Measurements from ENCODE around the gene NBPF15. TPM values are rescaled to one million over a fixed set of nuclear protein-coding genes. Genes with fewer than 3 reads are reported as not detected.
"Not testable (repeated sequence)": the region's sequence is repeated elsewhere in the genome, so short reads cannot be mapped to it uniquely, and the experiment has no call there.

The NBPF15 gene, protein sequence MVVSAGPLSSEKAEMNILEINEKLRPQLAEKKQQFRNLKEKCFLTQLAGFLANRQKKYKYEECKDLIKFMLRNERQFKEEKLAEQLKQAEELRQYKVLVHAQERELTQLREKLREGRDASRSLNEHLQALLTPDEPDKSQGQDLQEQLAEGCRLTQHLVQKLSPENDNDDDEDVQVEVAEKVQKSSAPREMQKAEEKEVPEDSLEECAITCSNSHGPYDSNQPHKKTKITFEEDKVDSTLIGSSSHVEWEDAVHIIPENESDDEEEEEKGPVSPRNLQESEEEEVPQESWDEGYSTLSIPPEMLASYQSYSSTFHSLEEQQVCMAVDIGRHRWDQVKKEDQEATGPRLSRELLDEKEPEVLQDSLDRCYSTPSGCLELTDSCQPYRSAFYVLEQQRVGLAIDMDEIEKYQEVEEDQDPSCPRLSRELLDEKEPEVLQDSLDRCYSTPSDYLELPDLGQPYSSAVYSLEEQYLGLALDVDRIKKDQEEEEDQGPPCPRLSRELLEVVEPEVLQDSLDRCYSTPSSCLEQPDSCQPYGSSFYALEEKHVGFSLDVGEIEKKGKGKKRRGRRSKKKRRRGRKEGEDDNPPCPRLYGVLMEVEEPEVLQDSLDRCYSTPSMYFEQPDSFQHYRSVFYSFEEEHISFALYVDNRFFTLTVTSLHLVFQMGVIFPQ
- total RNA-seq, result 50.8 TPM

DNA sequence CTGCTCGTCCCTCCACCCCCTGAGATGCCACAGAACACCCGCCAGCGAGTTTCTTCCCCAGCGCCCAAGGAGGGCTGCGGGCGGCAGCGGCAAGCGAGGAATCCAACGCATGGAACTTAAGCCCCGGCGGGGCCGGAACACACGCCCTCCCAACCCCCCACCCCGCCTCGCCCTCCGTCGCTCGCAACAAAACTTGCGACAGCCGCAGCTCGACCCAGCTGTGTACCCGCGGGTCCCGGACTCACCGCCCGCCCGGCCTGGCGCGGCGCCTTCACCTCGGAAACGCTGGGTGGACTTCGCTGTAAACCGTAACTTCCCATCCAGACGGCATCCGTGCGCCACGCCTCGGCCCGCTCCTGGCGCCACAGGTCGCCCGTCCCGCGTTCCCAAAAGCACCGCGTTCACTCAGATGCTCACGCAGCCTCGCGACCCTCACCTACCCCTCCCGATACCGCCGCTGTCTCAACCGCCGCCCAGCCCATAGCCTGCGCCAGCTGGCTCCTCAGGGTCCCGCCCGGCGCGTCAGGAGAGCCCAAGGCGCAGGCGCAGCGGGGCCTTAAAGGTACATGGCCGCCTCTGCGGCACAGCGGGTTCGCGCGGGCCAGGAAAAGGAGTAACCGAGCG lies at the start of gene NBPF15:
Gene NBPF15, minus strand, starts transcription at position 534 of the 624 bp plus-strand sequence. CDS start 21,666 bp downstream, outside the sequence.
- intact Hi-C loops (cut with DNase I), result not testable (repeated sequence)
- DNase-seq (ENCODE audit: low spot score) (peak; percentile 79), ATAC-seq (peak; percentile 99)

DNA sequence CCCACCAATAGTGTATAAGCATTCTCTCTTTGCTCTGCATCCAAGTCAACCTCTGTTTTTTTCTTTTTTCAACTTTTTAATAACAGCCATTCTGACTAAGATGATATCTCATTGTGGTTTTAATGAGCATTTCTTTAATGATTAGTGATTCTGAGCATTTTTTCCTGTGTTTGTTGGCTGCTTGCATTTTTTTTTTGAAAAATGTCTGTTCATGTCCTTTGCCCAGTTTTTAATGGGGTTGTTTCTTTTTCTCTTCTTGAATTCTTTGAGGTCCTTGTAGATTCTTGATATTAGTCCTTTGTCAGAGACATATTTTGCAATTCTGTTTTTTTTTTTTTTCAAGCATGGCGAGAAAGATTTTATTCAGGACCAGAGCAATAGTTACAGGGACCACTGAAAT lies 35.0 kb upstream of the NBPF15 start:
- intact Hi-C loops (cut with DNase I); ATAC-seq; DNase-seq (ENCODE audit: low spot score): not testable (repeated sequence)

DNA sequence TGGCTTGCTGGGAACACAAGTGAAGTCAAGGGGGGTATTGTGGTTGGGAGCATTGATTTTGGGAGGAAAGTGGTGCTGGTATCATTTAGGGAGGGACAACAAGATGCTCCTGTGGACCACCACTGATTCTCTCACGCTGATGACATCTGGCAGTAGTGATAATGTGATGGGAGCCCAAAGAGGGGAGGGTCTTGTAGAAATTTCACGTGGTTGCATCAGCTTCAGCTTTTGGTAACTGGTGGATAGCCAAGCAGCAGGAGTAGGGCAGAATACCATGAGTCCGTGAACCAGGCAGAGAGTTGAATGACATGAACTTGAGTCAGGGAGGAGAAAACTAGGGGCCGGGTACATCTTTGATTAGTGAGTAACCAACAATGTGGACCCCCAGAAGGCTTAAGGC lies 32.7 kb upstream of the NBPF15 start:
- ATAC-seq; DNase-seq (ENCODE audit: low spot score); intact Hi-C loops (cut with DNase I): not testable (repeated sequence)

- intact Hi-C loops (cut with DNase I); ATAC-seq; DNase-seq (ENCODE audit: low spot score): not testable (repeated sequence)
Measured at GRCh38 chr1:144490394-144490793, 28.9 kb upstream of the NBPF15 start.

DNA sequence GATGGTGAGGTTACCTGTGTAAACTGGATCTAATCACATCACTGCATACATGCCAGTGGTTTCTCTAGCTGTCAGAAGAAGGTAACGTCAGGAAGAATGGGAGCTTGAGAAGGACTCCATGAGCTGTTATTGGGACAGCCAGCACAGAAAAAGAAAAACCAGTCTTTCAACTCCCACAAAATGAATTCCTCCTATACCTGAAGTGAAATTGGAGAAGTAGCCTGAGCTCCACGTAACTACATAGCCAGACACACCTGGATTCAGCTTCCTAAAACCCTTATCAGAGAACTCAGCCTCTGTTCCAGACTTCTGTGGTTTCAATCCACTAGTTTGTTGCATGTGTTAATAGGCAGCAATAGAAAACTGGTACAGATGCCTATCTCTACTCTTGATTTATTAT lies 25.5 kb upstream of the NBPF15 start:
- DNase-seq (ENCODE audit: low spot score); intact Hi-C loops (cut with DNase I); ATAC-seq: not testable (repeated sequence)

- ATAC-seq; DNase-seq (ENCODE audit: low spot score); intact Hi-C loops (cut with DNase I): not testable (repeated sequence)
Measured at GRCh38 chr1:144485048-144485993, 23.9 kb upstream of the NBPF15 start.

DNA sequence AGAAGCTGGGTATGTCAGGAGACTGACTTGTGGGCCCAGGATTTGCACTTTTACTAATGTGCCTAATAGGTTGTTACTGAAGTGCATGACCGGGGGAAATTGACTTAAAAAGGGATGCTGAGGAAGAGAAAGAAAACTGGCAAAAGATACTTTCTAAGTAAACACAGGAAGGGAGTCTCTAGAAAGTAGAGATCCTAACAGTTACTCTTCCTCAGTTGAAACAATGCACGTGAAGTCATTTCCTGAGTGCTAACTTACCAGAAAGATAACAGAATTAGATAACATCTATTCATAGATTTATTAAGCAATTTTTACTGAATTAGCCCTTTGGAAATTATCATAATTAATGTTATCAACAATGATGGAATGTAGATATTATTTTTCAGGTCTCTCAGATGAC lies 12.4 kb upstream of the NBPF15 start:
- DNase-seq (ENCODE audit: low spot score); intact Hi-C loops (cut with DNase I); ATAC-seq: not testable (repeated sequence)

- ATAC-seq; intact Hi-C loops (cut with DNase I); DNase-seq (ENCODE audit: low spot score): not testable (repeated sequence)
Measured at GRCh38 chr1:144471434-144471833, 10.0 kb upstream of the NBPF15 start.

- DNase-seq (ENCODE audit: low spot score); intact Hi-C loops (cut with DNase I): not testable (repeated sequence)
Measured at GRCh38 chr1:144461778-144462177, 309 bp upstream of the NBPF15 start.

GRCh38 chr1:144460686-144461085 lies 783 bp downstream of the NBPF15 start:
- intact Hi-C loops (cut with DNase I); DNase-seq (ENCODE audit: low spot score): not testable (repeated sequence)
- ATAC-seq, result peak; percentile 77

More at GRCh38 chr1:144461778-144462177, 309 bp upstream of the NBPF15 start:
- peak; percentile 71 for ATAC-seq

GRCh38 chr1:144442402-144442801 lies 19.1 kb downstream of the NBPF15 start:
- DNase-seq (ENCODE audit: low spot score); intact Hi-C loops (cut with DNase I); ATAC-seq: not testable (repeated sequence)

DNA sequence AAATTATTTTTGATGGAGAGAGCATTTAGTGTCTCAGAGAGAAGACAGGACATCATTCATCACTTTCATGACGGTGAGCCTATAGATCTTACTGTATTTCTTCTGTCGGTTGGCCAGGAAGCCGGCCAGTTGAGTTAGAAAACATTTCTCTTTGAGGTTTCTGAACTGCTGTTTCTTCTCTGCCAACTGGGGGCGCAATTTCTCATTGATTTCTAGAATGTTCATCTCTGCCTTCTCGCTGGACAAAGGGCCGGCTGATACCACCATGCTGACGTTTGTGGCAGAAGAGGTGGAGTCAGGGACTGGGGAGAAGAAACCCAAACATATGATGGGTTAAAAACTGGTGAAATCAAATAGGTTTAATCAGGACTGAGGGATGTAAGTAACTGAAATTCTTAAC lies 21.7 kb downstream of the NBPF15 start:
- intact Hi-C loops (cut with DNase I); ATAC-seq; DNase-seq (ENCODE audit: low spot score): not testable (repeated sequence)

DNA sequence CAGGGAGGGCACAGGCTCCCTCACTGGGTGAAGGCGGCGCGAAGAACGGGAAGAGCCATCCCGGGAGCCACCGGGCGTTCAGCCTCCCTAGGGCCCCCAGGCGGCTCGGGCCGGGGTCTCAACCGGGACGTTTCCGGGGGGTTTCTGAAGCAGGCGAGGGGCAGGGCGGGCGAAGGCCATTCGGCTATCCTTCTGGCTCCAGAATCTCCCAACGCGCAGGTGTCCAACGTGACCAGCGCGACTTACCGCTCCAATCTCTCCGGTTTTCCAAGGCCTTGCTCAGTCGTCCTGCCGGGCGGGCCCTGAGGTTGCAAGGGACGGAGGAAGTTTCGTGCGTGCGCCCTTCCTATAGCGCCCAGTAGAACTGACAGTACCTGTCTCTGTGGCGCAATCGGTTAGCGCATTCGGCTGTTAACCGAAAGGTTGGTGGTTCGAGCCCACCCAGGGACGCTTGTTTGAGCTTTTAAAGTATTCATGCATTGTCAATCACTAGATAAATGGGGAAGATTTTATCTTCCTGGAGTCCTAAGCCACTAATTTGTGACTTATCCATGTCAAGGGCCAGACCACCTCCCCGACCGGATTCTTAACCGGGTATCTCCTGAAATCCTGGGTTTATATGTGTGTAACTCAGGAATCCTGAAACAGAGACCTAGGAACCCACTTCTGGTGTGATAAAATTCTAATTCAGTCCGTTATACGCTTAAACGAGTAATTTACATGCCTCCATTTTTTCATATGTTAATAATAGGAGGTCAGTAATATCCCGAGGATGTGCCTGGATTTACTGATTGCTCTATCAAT lies 42.4 kb downstream of the NBPF15 start:
- ATAC-seq; intact Hi-C loops (cut with DNase I): not testable (repeated sequence)
- DNase-seq (ENCODE audit: low spot score), result peak; percentile 57

DNA sequence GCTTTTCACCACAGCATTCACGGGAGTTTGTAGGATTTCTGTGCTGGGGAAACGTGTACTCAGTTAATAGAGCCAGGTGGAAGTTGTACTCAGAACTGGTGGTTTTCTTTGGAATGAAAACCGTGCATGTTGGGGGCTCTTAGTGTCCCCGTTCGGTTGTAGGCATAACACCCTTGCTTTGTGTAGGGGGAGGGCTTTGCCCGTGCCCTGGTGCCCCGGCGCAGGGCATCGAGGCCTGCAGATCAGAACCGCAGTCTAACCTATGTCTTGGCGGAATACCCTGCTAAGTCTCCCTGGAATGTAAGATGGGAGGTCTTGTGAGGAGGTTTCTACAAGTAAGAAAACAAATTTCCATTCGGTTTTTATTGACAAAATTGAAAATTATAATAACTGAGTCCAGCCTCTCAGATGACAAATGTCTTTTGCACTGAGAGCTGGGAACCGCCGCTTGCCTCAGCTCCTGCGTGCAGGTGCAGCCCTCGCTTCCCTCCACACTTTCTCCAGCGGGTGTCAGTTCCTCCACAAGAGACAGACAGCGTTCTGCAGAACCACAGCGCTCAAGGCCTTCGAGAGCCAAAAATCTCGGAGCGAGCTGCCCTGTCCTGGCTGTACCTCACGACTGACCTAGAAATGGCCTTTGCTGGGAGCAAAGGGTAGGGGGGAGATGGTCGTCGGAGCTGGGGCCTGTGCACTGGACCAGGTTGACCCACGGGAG lies 47.9 kb downstream of the NBPF15 start:
- peak; percentile 5 for ATAC-seq
- DNase-seq (ENCODE audit: low spot score); intact Hi-C loops (cut with DNase I): not testable (repeated sequence)

GRCh38 chr1:144412491-144413403 lies 48.7 kb downstream of the NBPF15 start:
- ATAC-seq, result peak; percentile 87
- intact Hi-C loops (cut with DNase I), result not testable (repeated sequence)
- peak; percentile 78 for DNase-seq (ENCODE audit: low spot score)

DNA sequence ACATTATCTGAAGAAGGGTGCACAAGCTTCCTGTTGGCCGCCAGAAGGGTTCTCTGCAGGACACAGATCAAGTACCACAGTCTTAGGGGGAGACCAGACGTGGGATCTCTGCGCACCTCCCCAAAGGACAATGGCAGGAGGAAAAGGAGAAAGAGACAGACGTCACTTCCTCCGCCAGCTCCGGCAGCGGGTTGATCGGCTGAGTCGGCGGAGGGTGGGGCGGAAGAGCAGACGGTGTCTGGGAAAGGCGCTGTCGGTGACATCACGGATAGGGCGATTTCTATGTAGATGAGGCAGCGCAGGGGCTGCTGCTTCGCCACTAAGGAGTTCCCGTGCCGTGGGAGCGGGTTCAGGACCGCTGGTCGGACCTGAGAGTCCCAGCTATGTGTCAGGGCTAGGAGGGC lies 49.4 kb downstream of the NBPF15 start:
- intact Hi-C loops (cut with DNase I), result not testable (repeated sequence)
- DNase-seq (ENCODE audit: low spot score), result peak; percentile 81
- ATAC-seq, result peak; percentile 96

Measured in sciatic nerve (tissue), 2 donors.